Glomerular visceral epithelial cell (primary cell): ENCODE results near the gene ACVR1.

Source experiments
- DNase-seq: peaks from one replicate; pipeline ENCODE4 v3.0.0-alpha.2; 2016; ENCODE audit errors: extremely low spot score

The ACVR1 gene

GRCh38 chr2:157876066-157876785 is at the start of gene ACVR1:
ACVR1 (minus strand) TSS chr2:157876330; CDS start chr2:157799493, 76,837 bp downstream.
- DNase-seq, result peak; percentile 98

- no peak for DNase-seq
These were observed 48.9 kb upstream of the ACVR1 start for GRCh38 chr2:157925071-157925470.

GRCh38 chr2:157923598-157924217 is 47.6 kb upstream of the ACVR1 start:
- no peak for DNase-seq

GRCh38 chr2:157922815-157923214 is 46.7 kb upstream of the ACVR1 start:
- DNase-seq, result no peak

GRCh38 chr2:157922336-157922735 is 46.2 kb upstream of the ACVR1 start:
- no peak for DNase-seq

GRCh38 chr2:157920736-157921135 is 44.6 kb upstream of the ACVR1 start:
- no peak for DNase-seq

GRCh38 chr2:157919181-157919580 is 43.1 kb upstream of the ACVR1 start:
- DNase-seq, result no peak

- DNase-seq, result no peak
These were observed 42.2 kb upstream of the ACVR1 start for GRCh38 chr2:157918319-157918718.

- no peak for DNase-seq
These were observed 35.6 kb upstream of the ACVR1 start for GRCh38 chr2:157911750-157912149.

- DNase-seq, result no peak
These were observed 35.1 kb upstream of the ACVR1 start for GRCh38 chr2:157911246-157911645.

- DNase-seq, result no peak
These were observed 29.0 kb upstream of the ACVR1 start for GRCh38 chr2:157905092-157905491.

- DNase-seq, result no peak
These were observed 27.5 kb upstream of the ACVR1 start for GRCh38 chr2:157903626-157904025.

- no peak for DNase-seq
These were observed 27.0 kb upstream of the ACVR1 start for GRCh38 chr2:157903151-157903550.

- DNase-seq, result no peak
These were observed 26.6 kb upstream of the ACVR1 start for GRCh38 chr2:157902692-157903091.

- no peak for DNase-seq
These were observed 25.2 kb upstream of the ACVR1 start for GRCh38 chr2:157901325-157901724.

- DNase-seq, result no peak
These were observed 24.6 kb upstream of the ACVR1 start for GRCh38 chr2:157900684-157901083.

GRCh38 chr2:157900203-157900602 is 24.1 kb upstream of the ACVR1 start:
- peak; percentile 26 for DNase-seq

GRCh38 chr2:157899125-157899839 is 23.2 kb upstream of the ACVR1 start:
- DNase-seq, result no peak

- peak; percentile 53 for DNase-seq
These were observed 22.5 kb upstream of the ACVR1 start for GRCh38 chr2:157898591-157898996.

GRCh38 chr2:157897106-157897971 is 21.2 kb upstream of the ACVR1 start:
- DNase-seq, result no peak

GRCh38 chr2:157895531-157895930 is 19.4 kb upstream of the ACVR1 start:
- peak; percentile 35 for DNase-seq
